Natural killer cell treated with Interleukin-12 subunit alpha and Interleukin-12 subunit beta and Interleukin-15 and Interleukin-18, amount 100 ng/mL, for 72 hours (primary cell): Measurements from ENCODE around the gene RARB. TPM values are rescaled to one million over a fixed set of nuclear protein-coding genes. Genes with fewer than 3 reads are reported as not detected.

Source experiments
- ATAC-seq, 2 donors: fragments of 150-1000 bp; cut with Tn5 transposase in 1 of 2; sonication (Bioruptor Pico), chemical (Tn5 transposase) in 1 of 2; 2 replicates each; pipeline ENCODE4 v1.10.0; 2021
- DNase-seq: peaks from one replicate; pipeline ENCODE4 v3.0.0; 2022; ENCODE audit warnings: low spot score
- H3K27ac Mint-ChIP-seq, 2 donors: 1 replicate in 1 of 2; 2 replicates in 1 of 2; pipeline ENCODE4 v1.8.0; 2022; ENCODE audit warnings: mixed read lengths in 2 of 2, mild to moderate bottlenecking in 1 of 2, moderate library complexity in 1 of 2
- H3K27me3 Mint-ChIP-seq, 2 donors: 1 replicate in 1 of 2; 2 replicates in 1 of 2; pipeline ENCODE4 v1.8.0; 2022; ENCODE audit warnings: mixed read lengths in 2 of 2
- H3K36me3 Mint-ChIP-seq: one replicate; pipeline ENCODE4 v1.8.0; 2022; ENCODE audit warnings: mixed read lengths
- H3K4me1 Mint-ChIP-seq, 2 donors: 1 replicate in 1 of 2; 2 replicates in 1 of 2; pipeline ENCODE4 v1.8.0; 2022; ENCODE audit warnings: low read depth in 2 of 2, mixed read lengths in 2 of 2, mild to moderate bottlenecking in 1 of 2
- H3K4me3 Mint-ChIP-seq: one replicate; pipeline ENCODE4 v1.8.0; 2022; ENCODE audit warnings: mixed read lengths
- H3K9me3 Mint-ChIP-seq: 2 replicates; pipeline ENCODE4 v1.8.0; 2022; ENCODE audit warnings: mixed read lengths
- total RNA-seq, 2 donors: library from RNA; stranded (reverse); gene quantifications; one replicate each; pipeline ENCODE4 v1.2.3, GENCODE V29; 2022

RARB gene
- total RNA-seq, 2 donors from 2014 or later = not detected

GRCh38 chr3:25597535-25598101, 169.6 kb downstream of the RARB start:
- Mint-ChIP-seq H3K27ac (no peak overlapping the region), H3K4me1 (peaks cover 5 to 10% of the 10 kb centered on the region in 2 donors), H3K36me3 (peaks cover 23% of the 10 kb centered on the region), H3K27me3 (no peaks in the 10 kb centered on the region), H3K9me3 (no peaks in the 10 kb centered on the region), H3K4me3 (no peak overlapping the region)
- ATAC-seq (no peak), DNase-seq (no peak)

DNA sequence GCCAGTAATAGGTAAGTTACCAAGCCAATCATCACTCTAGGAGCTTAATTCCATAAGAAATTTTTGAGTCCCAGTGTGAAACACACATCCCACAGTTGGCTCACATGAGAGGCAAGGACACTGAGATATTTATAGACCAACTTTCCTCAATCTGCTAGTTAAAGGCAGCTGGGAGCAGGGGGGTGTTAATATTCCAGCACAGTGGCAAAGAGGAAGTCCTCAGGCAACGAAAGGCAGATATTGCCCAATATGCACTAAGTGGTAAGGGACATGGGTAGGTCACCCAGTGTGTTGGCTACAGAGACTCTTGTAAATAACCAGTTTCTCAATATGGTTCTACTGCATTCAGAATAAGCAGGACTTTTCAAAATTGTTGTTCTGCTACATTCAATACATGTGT, 175.6 kb downstream of the RARB start:
- Mint-ChIP-seq H3K36me3 (peaks cover 22% of the 10 kb centered on the region), H3K27me3 (no peaks in the 10 kb centered on the region), H3K27ac (peak overlapping the region; percentile 51 to 60), H3K4me3 (no peak overlapping the region), H3K4me1 (peaks cover 15 to 18% of the 10 kb centered on the region in 2 donors), H3K9me3 (no peaks in the 10 kb centered on the region)
- DNase-seq (no peak), ATAC-seq (peak in 1 of 2 donors; percentile 70)

GRCh38 chr3:25604107-25604805, 176.2 kb downstream of the RARB start:
- DNase-seq (no peak), ATAC-seq (peak; percentile 75 to 95)
- H3K9me3 Mint-ChIP-seq = no peaks in the 10 kb centered on the region
- no peaks in the 10 kb centered on the region for H3K27me3 Mint-ChIP-seq
- no peak overlapping the region for H3K4me3 Mint-ChIP-seq
- H3K27ac Mint-ChIP-seq = peak overlapping the region; percentile 51 to 60
- H3K4me1 Mint-ChIP-seq = peaks cover 13 to 17% of the 10 kb centered on the region in 2 donors
- peaks cover 19% of the 10 kb centered on the region for H3K36me3 Mint-ChIP-seq

DNA sequence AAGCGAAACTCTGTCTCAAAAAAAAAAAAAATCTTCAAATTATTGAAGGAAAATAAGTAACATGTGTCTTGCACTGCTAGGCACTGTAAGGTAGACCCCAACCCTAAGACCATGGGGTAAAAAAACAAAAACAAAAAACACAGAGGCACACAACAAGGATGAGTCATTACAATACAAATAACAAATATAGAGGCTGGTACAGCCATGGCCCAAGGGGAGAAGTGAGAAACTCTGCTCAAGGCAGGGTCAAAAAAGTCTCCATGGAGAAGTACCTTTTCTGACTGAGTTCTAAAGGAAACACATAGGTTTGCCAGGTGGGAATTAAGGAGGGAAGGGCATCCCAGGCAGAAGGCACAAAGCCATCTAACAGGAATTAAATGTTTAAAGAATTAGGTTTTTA, 182.1 kb downstream of the RARB start:
- Mint-ChIP-seq H3K9me3 (no peaks in the 10 kb centered on the region), H3K36me3 (peaks cover 30% of the 10 kb centered on the region), H3K27me3 (no peaks in the 10 kb centered on the region), H3K27ac (peak overlapping the region; percentile 25 to 56), H3K4me3 (no peak overlapping the region), H3K4me1 (peaks cover 0 to 7% of the 10 kb centered on the region in 2 donors)
- ATAC-seq = no peak
- DNase-seq = no peak

DNA sequence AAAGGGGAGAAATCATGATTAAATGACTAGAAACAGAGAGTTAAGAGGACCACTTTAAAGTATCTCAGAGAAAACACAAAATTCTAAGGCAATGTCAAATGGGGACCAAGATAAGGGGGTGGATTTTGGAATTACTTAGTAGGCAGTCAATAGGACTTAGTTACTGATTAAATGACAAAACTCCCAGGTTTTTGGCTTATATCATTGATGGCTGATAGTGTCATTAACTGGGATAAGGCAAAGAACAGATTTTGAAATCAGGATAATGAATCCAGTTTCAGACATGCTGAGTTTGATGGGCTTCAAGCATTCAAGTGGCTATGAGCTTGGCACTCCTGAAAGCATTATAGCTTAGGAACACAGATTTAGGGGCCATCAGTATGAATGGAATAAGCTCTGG, 182.7 kb downstream of the RARB start:
- H3K9me3 Mint-ChIP-seq = no peaks in the 10 kb centered on the region
- ATAC-seq (no peak), DNase-seq (no peak)
- H3K27ac Mint-ChIP-seq = peak overlapping the region; percentile 25 to 56
- H3K4me1 Mint-ChIP-seq = peaks cover 0 to 4% of the 10 kb centered on the region in 2 donors
- no peak overlapping the region for H3K4me3 Mint-ChIP-seq
- no peaks in the 10 kb centered on the region for H3K27me3 Mint-ChIP-seq
- H3K36me3 Mint-ChIP-seq = peaks cover 27% of the 10 kb centered on the region

GRCh38 chr3:25611193-25611592, 183.1 kb downstream of the RARB start:
- no peak for ATAC-seq
- Mint-ChIP-seq H3K4me3 (no peak overlapping the region), H3K4me1 (peaks cover 0 to 3% of the 10 kb centered on the region in 2 donors), H3K9me3 (no peaks in the 10 kb centered on the region), H3K27me3 (no peaks in the 10 kb centered on the region), H3K36me3 (peaks cover 23% of the 10 kb centered on the region), H3K27ac (no peak overlapping the region)
- DNase-seq = no peak

- no peak overlapping the region for H3K4me3 Mint-ChIP-seq
Observed at GRCh38 chr3:25618028-25618427, 190.0 kb downstream of the RARB start.

GRCh38 chr3:25619382-25619781, 191.3 kb downstream of the RARB start:
- Mint-ChIP-seq H3K4me3 (no peak overlapping the region), H3K27me3 (no peaks in the 10 kb centered on the region), H3K9me3 (no peaks in the 10 kb centered on the region), H3K4me1 (peaks cover 0 to 4% of the 10 kb centered on the region in 2 donors), H3K27ac (no peak overlapping the region), H3K36me3 (peaks cover 22% of the 10 kb centered on the region)
- no peak for ATAC-seq
- DNase-seq = no peak

More at GRCh38 chr3:25618028-25618427, 190.0 kb downstream of the RARB start:
- Mint-ChIP-seq H3K4me1 (peaks cover 0 to 4% of the 10 kb centered on the region in 2 donors), H3K27ac (no peak overlapping the region), H3K9me3 (no peaks in the 10 kb centered on the region), H3K36me3 (peaks cover 16% of the 10 kb centered on the region), H3K27me3 (no peaks in the 10 kb centered on the region)
- no peak for ATAC-seq
- DNase-seq = no peak

DNA sequence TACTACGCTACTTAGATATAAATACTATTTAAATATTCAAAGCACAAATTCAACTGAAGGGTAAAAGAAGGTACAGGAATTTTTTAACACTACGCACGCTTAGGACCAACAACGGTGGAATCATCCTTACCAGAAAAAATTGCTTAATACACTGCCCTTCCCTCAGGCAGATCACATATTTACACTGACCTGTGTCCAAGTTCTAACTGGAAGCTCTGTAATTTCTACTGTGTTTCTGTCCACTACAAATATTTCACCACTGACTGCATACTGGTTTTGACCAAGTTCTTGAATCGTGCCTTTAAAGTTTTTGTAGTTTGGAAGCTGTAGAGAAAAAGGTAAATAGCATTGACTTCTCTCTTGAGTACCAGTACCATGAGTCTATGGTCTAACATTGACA, 192.4 kb downstream of the RARB start:
- ATAC-seq (no peak), DNase-seq (no peak)
- Mint-ChIP-seq H3K4me1 (peaks cover 0 to 4% of the 10 kb centered on the region in 2 donors), H3K27ac (no peak overlapping the region), H3K9me3 (no peaks in the 10 kb centered on the region), H3K4me3 (no peak overlapping the region), H3K27me3 (no peaks in the 10 kb centered on the region), H3K36me3 (peaks cover 24% of the 10 kb centered on the region)

DNA sequence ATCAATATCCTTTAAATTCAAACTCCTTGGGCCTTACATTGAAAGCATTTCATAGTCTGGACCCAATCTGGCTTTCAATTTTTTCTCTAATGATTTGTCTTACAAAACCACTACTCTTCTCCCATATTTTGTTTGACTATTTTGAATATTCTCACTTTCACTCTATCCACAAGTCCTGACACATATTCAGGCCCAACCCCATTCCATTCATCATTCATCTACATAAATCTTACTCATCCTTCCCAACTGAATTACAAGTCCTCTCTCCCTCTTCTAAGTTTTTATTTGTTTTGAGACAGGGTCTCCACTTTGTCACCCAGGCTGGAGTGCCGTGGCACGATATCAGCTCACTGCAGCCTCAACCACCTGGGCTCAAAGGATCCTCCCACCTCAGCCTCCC, 193.0 kb downstream of the RARB start:
- Mint-ChIP-seq H3K36me3 (peaks cover 29% of the 10 kb centered on the region), H3K4me1 (peaks cover 0 to 4% of the 10 kb centered on the region in 2 donors), H3K4me3 (no peak overlapping the region), H3K9me3 (no peaks in the 10 kb centered on the region), H3K27me3 (no peaks in the 10 kb centered on the region), H3K27ac (peak overlapping the region in 1 of 2 donors; percentile 1)
- ATAC-seq (no peak), DNase-seq (no peak)

DNA sequence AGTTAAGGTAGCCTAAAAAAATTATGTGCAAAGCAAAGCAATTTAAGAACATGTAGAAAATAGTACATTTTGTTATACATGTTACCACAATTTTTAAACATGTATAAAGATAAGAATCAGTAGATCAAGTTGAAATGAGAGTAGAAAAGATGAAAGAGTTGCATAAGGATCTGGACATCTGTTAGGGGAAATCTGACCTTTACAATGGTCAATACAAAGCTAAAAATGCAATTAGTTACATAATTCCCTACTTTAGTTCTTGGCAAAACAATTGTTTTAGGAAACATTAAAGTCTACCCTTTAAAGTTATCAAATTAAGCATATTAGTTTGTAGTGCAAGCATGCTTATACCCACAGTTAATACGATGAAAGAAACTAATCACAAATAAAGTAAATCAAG, 203.9 kb downstream of the RARB start:
- H3K9me3 Mint-ChIP-seq = no peaks in the 10 kb centered on the region
- ATAC-seq (no peak), DNase-seq (no peak)
- no peak overlapping the region for H3K4me3 Mint-ChIP-seq
- no peaks in the 10 kb centered on the region for H3K27me3 Mint-ChIP-seq
- H3K36me3 Mint-ChIP-seq = peaks cover 13% of the 10 kb centered on the region
- H3K4me1 Mint-ChIP-seq = peaks cover 5 to 12% of the 10 kb centered on the region in 2 donors
- peak overlapping the region in 1 of 2 donors; percentile 23 for H3K27ac Mint-ChIP-seq

GRCh38 chr3:25633919-25634318, 205.9 kb downstream of the RARB start:
- H3K27ac Mint-ChIP-seq = no peak overlapping the region
- H3K9me3 Mint-ChIP-seq = no peaks in the 10 kb centered on the region
- no peaks in the 10 kb centered on the region for H3K27me3 Mint-ChIP-seq
- peaks cover 13% of the 10 kb centered on the region for H3K36me3 Mint-ChIP-seq
- peaks cover 5 to 12% of the 10 kb centered on the region in 2 donors for H3K4me1 Mint-ChIP-seq
- H3K4me3 Mint-ChIP-seq = no peak overlapping the region
- DNase-seq (no peak), ATAC-seq (no peak)

- H3K27ac Mint-ChIP-seq = no peak overlapping the region
- peaks cover 5 to 12% of the 10 kb centered on the region in 2 donors for H3K4me1 Mint-ChIP-seq
- H3K9me3 Mint-ChIP-seq = no peaks in the 10 kb centered on the region
- H3K27me3 Mint-ChIP-seq = no peaks in the 10 kb centered on the region
- H3K36me3 Mint-ChIP-seq = peaks cover 13% of the 10 kb centered on the region
- H3K4me3 Mint-ChIP-seq = no peak overlapping the region
- no peak for DNase-seq
- no peak for ATAC-seq
Observed at GRCh38 chr3:25635038-25635437, 207.0 kb downstream of the RARB start.
